Hippocampal formation (tissue), 2 donors: Measurements from ENCODE around the gene TCP1.
"Not testable (repeated sequence)": the region's sequence is repeated elsewhere in the genome, so short reads cannot be mapped to it uniquely, and the experiment has no call there.

Experiments
- DNase-seq, 2 donors: peaks; one replicate each; lab custom pipeline; 2025; lab: John Stamatoyannopoulos, UW

The TCP1 gene

DNA sequence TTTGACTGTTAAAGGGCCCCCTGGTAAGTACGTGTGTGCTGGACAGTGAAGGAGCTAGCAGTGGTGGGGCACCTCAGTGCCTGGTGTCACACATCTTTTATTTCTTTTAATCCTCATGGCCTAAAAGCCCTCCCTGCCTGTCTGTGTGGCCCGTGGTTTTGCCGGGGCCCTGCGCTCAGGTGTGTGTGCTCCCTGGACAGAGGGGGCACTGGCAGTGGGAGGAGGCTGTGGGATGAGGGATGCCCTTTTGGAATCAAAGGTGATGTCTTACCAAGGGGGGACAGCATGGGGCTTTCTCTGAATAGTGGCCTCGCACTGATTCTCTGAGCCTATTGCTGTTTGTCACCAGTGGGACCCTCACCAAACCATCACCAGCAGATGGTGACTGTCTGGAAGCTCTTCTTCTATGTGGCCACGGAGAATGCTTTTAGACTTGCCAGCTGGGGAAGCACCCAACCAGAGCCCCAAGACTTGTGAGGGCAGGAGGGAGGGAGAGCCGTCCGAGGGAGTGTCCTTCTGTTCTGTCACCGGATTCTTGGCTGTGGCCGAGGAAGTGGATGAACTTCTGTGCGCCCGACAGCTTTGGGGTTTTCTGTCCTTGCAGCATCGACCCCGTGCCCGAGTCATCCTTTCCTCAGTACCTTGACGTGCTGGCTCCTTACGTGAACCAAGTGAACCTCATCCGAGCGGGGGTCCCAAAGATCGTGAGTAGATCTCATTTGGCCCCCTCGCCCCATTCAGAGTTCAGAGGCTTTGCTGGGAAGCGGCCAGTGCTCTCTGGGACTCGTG, 28.7 kb upstream of the TCP1 start:
- DNase-seq: no peak

- not testable (repeated sequence) for DNase-seq
Measured at GRCh38 chr6:159816775-159817174, 27.4 kb upstream of the TCP1 start.

- DNase-seq: no peak
Measured at GRCh38 chr6:159815410-159815809, 26.0 kb upstream of the TCP1 start.

DNA sequence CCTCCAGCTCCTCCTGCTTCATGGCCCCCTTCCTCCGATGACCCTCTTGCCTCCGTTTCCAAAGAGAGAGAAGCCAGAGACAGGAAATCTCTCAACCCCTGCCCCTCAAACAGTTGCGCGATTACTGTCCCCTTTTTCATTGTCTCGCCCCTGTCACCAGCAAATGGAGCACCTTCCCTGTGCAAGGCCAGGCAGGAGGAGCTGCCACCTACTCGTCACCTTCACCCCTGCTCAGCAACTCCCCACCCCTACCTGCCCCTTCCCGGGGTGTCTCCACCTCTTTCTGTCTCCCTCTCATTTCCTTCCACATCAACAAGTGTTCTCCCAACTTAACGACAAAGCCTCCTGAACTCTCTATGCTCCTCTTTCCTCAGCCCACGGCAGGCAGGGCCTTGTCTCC, 24.4 kb upstream of the TCP1 start:
- DNase-seq: no peak

DNA sequence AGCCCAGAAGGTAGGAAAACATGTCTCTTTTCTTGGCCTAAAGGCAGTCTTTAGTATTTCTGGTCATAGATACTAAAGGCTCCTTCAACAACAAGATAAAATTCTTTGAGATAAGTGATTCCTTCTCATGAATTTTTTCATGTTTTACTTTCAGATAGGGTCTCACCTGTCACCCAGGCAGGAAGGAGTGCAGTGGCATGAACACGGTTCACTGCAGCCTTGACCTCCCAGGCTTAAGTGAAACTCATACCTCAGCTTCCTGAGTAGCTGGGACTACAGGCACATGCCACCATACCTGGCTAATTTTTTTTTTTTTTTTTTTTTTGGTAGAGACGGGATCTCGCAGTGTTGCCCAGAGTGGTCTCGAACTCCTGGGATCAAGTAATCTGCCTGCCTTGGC, 19.7 kb upstream of the TCP1 start:
- no peak for DNase-seq

DNA sequence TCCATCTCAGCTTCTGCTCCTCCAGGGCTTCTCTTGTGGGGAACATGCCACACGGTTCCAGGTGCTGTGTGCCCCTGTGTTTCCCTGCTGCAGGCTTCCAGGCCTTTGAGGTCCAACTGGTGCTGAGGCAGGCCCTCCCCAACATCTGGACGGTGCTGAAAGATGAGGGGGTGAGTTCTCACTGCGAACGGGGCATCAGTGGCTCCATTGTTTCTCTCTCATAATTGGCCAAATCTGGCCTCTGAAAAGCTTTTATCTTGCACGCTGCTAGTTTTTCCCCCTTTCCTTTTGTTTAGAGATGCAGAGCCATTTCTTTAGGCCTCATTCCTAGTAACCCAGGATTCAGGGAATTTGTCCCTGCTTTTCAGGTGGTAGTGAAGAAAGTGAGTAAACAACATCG, 19.2 kb upstream of the TCP1 start:
- DNase-seq: peak in 1 of 2 donors; percentile 58

DNA sequence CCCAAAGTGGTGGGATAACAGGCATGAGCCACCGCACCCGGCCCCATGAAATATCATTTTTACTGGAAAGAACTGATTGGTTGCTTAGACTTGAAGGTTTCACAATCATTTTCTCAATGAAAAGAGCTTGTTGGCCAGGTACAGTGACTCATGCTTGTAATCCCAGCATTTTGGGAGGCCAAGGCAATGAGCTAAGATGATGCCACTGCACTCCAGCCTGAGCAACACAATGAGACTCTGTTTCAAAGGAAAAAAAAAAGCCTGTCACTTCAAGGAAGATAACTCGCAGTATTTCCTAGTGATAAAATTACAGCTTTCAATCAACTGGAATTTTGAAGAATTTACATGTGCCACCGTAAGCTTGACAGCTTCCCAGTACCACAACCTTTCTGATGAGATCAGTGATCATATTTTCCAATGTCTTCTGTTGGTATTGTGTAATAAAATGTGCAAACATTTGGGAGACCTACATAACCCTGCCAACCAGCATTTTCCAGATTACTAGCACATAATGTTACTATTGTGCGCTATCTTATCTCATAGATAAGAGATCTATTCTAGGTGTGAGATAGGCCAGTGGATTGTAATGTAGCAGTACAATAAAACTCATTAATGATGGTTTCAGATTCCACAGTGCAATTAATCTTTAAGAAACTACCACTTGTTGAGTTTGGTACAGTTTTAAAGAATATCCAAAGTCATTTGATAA, 17.9 kb upstream of the TCP1 start:
- no peak for DNase-seq

- no peak for DNase-seq
Measured at GRCh38 chr6:159806021-159806458, 16.6 kb upstream of the TCP1 start.

GRCh38 chr6:159805440-159806020, 16.1 kb upstream of the TCP1 start:
- DNase-seq: no peak

GRCh38 chr6:159804504-159804903, 15.1 kb upstream of the TCP1 start:
- DNase-seq: no peak

- DNase-seq: no peak
Measured at GRCh38 chr6:159801935-159802334, 12.5 kb upstream of the TCP1 start.

GRCh38 chr6:159800141-159800865, 10.9 kb upstream of the TCP1 start, which contains the start of gene PNLDC1:
Gene PNLDC1, plus strand, starts transcription at chr6:159800276. Its CDS starts 32 bp downstream, at chr6:159800308.
- DNase-seq: no peak

GRCh38 chr6:159797554-159797953, 8.2 kb upstream of the TCP1 start:
- no peak for DNase-seq

GRCh38 chr6:159794976-159795375, 5.6 kb upstream of the TCP1 start:
- DNase-seq: not testable (repeated sequence)

DNA sequence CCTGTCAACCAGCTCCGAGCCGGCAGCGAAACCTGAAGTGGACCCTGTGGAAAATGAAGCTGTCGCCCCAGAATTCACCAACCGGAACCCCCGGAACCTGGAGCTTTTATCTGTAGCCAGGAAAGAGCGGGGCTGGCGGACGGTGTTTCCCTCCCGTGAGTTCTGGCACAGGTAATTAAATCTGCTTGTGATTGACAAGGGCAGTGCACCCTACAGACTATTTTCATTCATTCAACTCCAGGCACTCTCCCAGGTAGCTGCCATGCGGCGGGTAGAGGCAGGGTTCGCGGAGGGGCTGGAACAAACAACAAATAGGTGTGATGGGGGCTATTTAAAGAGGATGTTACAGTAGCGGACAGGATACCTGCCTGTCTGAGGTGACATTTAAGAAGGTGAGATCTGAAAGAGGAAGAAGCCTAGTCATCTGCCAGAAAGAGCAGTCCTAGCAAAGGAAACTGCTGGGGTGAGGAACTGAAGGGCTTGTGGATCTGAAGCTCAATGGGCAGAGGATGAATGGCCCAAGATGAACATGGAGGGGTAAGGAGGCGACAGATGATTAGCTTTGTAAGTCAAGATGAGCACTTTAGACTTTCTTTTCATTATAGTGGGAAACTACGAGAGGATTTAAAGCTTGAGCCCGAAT, 1.7 kb upstream of the TCP1 start:
- no peak for DNase-seq

- peak; percentile 95 to 96 for DNase-seq
Measured at GRCh38 chr6:159790149-159790955, 950 bp upstream of the TCP1 start, which contains the start of gene MRPL18. Gene MRPL18, plus strand, starts transcription at chr6:159790467. Its CDS starts 121 bp downstream, at chr6:159790588.

GRCh38 chr6:159788753-159789376, 537 bp downstream of the TCP1 start:
- DNase-seq: no peak

DNA sequence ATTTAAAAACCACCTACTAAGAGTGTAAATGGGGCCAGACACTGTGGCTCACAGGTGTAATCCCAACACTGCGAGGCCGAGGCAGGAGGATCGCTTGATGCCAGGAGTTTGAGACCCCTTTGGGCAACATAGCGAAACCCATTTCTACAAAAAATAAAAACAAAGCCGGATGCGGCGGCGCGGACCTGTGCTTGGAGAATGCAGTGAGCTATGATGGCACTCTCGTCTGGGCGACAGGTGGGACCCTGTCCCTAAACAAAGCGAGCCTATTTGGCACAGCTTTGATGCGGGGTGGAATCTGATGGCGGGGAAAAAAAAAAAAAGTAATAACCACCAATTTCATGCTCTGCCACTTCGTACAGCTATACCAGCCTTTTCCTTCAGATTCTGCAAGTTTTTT, 1.1 kb downstream of the TCP1 start:
- no peak for DNase-seq

DNA sequence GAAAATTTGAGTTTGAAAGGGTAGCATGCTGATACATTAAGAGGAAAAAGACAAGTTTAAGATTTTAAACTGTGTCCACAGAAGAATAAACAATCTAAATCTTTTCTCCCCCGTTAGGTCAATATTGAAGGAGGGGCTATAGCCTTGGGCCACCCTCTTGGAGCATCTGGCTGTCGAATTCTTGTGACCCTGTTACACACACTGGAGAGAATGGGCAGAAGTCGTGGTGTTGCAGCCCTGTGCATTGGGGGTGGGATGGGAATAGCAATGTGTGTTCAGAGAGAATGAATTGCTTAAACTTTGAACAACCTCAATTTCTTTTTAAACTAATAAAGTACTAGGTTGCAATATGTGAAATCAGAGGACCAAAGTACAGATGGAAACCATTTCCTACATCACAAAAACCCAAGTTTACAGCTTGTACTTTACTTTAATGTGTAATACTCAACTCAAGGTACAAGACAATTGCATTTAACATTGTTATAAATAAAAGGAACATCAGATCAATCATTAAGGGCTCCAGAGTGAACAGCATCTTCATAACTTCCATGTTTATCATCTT, 10.8 kb downstream of the TCP1 start:
- no peak for DNase-seq

GRCh38 chr6:159778131-159778530, 11.3 kb downstream of the TCP1 start:
- DNase-seq: no peak
